NOMO-1 treated with dmso at 0.1 percent for 144 hours (cell line): Measurements from ENCODE around the gene CCNG2.

ENCODE experiments used
- DNase-seq: peaks from one replicate; lab custom pipeline; 2025; ENCODE audit not compliant: unreplicated experiment; lab: John Stamatoyannopoulos, UW

CCNG2 gene

GRCh38 chr4:77174426-77174825 is 17.4 kb downstream of the CCNG2 start:
- no peak for DNase-seq

GRCh38 chr4:77175201-77175611 is 18.2 kb downstream of the CCNG2 start:
- DNase-seq, result no peak

DNA sequence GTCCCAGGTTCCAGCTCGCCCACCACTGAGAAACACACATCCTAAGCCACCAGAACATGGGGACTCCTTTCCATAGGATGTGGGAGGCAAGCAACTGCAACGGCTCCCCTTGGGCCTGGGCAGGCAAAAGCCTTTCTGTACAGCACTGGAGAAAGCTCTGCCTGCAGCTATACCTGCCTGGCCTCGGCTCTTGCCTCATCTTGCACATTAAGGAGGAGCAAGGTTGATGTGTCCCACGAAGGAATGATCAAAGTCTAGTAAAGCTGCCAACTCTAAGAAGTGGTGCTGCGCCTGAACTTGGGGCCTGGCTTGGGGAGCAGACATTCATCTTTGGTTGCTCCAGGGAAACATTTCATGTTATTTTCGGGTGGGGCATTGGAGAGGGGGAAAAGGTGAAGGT is 19.6 kb downstream of the CCNG2 start:
- no peak for DNase-seq

DNA sequence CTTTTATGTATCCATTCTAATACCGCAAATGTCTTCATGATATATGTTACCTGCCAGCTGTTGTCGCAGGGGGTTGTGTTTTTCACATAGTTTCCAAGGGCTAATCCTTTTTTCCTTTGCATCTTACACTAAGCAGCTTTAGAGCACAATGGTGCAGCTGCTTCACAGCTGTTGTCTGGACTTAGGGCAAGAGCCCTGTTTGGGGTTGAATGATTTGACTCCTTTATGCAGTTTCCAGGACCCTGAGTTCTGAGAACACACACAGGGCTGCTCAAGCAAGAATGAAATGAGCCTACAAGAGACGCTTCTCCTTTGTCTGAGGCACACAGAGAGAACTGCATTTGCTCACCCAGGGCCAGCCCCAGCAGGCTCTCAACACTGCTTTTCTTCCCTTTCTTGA is 20.2 kb downstream of the CCNG2 start:
- DNase-seq, result no peak

GRCh38 chr4:77178560-77178959 is 21.6 kb downstream of the CCNG2 start:
- DNase-seq, result no peak

DNA sequence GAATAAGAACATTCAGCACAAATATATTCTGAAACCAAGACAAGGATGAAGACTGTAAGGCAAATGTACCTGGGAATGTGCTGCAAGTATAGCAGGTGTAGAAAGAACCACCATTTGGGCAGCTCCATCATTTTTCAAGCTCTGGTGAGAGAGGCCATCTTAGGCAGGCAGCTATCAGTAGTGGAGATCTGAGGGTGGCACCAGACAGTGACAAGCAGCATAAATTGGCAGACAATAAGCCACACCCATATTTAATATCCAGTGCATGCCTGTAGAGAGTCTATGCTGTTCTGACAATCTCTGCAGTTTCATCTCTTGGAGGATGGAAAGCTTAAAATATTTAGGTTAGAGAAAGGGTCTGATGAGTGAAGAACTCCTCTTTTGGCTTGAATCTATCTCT is 22.5 kb downstream of the CCNG2 start:
- DNase-seq, result no peak

DNA sequence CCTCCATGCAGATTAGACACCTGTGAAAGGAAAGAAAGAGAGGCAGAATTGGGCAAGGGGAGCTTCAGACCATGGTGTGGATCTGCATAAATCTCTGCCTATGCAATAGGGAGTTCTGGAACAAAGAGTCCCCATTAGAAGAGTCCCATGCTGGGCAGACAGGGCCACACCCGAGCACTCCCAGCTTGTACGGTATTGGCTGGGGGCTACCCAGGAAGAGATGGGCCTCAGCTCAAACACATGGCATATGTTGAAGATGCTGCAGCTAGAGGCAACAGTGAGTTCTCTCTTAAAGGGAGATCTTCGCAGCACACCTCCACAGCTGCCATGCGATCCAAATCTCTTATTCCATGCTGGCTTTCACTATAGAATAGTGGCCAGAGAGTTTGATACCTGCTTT is 24.7 kb downstream of the CCNG2 start:
- no peak for DNase-seq

DNA sequence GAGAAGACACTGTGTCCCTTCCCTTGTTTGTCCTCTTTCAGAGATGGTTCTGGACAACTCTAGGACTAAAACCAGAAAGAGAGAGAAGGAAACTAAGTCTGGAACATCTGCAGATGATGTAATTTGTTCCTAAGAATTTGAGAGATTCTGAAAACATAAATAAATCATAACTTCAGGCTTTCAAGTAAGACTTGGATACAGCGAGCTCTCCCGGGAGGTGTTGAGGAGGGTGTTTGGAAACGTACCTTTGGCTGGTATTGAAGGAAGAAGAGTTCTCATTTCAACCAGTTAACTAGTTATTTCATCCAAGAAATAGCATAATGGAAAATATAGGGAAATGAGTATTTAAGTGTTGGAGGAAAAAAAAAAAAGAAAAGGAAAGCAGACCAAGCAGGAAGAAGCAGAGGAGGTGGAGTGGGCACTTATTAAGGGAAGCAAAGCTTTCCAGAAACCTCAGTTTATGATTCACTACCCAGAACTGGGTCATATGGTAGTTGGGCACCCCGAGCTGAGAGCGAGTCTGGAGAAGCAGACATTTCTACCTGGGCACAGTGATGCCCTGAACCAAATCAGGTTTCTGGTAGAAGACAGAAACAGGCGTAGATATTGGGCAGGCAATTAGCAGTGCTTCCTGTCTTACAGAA is 26.9 kb downstream of the CCNG2 start:
- DNase-seq, result no peak

- DNase-seq, result no peak
Observed at GRCh38 chr4:77184974-77185373, 28.0 kb downstream of the CCNG2 start.

DNA sequence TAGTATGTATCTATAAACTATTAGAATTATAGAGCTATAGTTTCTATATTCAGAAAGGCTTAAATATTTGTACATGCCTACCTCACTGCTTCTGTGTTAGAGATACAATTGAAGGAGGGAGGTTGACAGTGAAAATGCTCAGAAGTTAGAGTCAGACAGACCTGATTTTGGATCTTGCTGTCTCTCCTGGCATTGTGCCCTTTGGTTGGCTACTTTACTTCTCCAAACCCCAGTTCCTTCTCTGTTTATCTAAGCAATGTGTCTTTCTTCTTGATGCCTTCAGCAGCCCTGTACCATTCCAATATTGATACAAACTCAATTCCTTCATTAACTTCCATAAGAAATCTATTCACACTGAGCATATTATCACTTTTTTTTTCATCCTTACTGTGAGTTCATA is 28.7 kb downstream of the CCNG2 start:
- DNase-seq, result no peak

GRCh38 chr4:77187322-77187721 is 30.3 kb downstream of the CCNG2 start:
- DNase-seq, result no peak

DNA sequence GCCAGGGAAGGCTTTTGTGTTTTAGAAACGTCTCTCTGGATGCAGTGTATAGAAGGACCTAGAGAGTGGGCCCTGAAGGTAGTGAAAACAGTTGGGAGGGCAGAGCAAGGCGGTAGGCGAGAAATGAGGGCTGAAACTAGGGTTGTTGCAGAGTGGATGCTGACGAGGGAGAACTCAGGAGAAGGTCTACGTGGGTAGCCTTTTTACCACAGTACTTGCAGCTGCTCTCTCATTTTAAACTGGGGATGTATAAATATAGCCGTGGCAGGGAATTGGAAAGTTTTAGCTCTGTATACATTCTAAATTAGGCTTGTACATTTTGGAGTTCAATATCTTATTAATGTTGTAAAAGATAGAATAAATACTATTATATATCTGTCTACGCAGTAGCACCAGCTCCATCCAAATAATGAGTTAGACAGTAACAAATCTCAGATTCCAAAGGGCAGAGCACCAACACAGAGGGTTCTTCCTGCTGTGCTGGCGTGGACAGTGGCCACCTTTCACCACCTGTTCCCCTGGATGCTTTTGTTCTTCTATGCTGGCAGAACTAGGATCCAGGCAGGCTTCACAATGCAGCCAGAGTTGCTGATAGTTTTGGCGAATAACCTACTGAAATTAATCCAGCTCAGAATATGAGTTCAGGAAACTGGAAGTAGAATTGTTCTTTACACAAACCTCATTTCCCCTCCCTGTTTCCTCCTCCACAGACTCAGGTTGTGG is 31.7 kb downstream of the CCNG2 start:
- no peak for DNase-seq

DNA sequence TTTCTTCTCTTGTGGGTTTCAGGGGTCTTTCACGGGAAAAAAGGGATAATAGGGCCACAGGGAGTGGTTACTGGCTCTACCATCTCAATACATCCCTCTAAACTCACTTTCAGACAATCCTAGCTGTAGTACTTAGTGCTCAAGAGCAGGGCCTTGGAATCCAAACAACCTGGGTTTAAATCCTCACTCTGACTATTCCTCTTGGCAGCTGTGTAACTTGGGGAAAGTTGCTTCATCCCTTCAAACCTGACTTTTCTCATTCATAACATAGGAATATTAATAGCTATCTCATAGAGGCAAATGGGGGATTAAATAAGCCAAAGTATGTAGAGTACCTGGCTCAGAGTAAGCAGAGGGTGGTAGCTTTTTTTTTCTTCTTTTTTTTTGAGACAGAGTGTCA is 32.4 kb downstream of the CCNG2 start:
- DNase-seq, result no peak

- DNase-seq, result no peak
Observed at GRCh38 chr4:77190053-77190452, 33.0 kb downstream of the CCNG2 start.

- no peak for DNase-seq
Observed at GRCh38 chr4:77193046-77193445, 36.0 kb downstream of the CCNG2 start.

GRCh38 chr4:77193511-77194102 is 36.6 kb downstream of the CCNG2 start:
- peak; percentile 88 for DNase-seq

- DNase-seq, result no peak
Observed at GRCh38 chr4:77194366-77194765, 37.4 kb downstream of the CCNG2 start.

DNA sequence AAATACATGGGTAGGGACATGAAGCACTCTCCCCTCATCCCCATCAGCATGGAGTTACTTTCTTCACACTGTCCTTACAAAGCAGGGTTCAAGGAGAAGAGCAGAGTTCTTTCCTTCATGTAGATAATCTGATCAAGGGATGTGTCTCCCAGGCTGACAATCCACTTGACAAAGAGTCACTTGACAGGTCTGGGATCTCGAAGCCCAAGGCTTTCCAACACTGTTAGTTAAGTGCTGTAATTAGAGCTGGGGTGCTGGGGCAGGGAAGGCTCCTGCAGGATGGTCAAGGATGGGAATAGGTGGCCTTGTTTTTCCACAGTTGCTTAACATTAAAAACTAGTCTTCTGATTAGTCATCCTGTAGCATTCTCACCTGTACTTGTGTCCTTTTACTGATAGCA is 38.0 kb downstream of the CCNG2 start:
- no peak for DNase-seq

GRCh38 chr4:77196866-77197265 is 39.9 kb downstream of the CCNG2 start:
- no peak for DNase-seq

GRCh38 chr4:77197361-77197760 is 40.4 kb downstream of the CCNG2 start:
- DNase-seq, result no peak

GRCh38 chr4:77197831-77198230 is 40.8 kb downstream of the CCNG2 start:
- no peak for DNase-seq

GRCh38 chr4:77199276-77199675 is 42.3 kb downstream of the CCNG2 start:
- DNase-seq, result no peak

DNA sequence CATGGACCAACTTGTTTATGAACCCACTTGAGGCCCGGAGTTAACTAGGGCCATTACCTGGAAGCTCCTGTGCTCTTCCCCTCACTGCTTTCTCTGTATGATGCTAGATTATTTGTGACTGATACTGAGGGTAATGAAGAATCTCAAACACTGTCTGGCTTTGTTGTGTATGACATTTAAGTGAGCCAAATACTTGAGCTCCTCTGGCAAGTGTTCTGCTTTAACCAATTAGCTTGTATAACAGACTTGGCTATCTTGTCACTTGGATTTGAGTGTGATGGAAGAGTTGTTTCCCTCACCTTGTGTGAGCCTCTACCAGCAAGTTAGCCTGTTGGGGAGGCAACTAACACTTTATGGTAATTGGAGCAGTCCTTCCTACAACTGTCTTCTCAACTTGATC is 42.7 kb downstream of the CCNG2 start:
- DNase-seq, result no peak
